H9 (cell line): Measurements from ENCODE around the gene IFT122. TPM values are rescaled to one million over a fixed set of nuclear protein-coding genes. Genes with fewer than 3 reads are reported as not detected.

Experiments used
- DNase-seq: peaks from one replicate; pipeline ENCODE4 v3.0.0-alpha.2; 2017
- H2AFZ ChIP-seq: one replicate; pipeline ENCODE4 v1.6.1; 2013; ENCODE audit warnings: mild to moderate bottlenecking, low read length, control low read depth, moderate library complexity
- H2AK5ac ChIP-seq: 2 replicates; pipeline ENCODE4 v1.6.1; 2013; ENCODE audit warnings: low read length, control low read depth, mixed read lengths; ENCODE audit not compliant: insufficient read length
- H2BK120ac ChIP-seq: one replicate; pipeline ENCODE4 v1.6.1; 2013; ENCODE audit warnings: low read depth, mild to moderate bottlenecking, low read length, control low read depth, inconsistent platforms; ENCODE audit not compliant: poor library complexity, severe bottlenecking
- H2BK12ac ChIP-seq: 2 replicates; pipeline ENCODE4 v1.6.1; 2013; ENCODE audit warnings: low read length, control low read depth, mixed read lengths, low read depth; ENCODE audit not compliant: insufficient read length
- H2BK15ac ChIP-seq: 2 replicates; pipeline ENCODE4 v1.6.1; 2013; ENCODE audit warnings: low read depth, low read length, control low read depth
- H2BK20ac ChIP-seq: one replicate; pipeline ENCODE4 v1.6.1; 2013; ENCODE audit warnings: low read depth, mild to moderate bottlenecking, low read length, control low read depth, inconsistent platforms; ENCODE audit not compliant: poor library complexity, severe bottlenecking
- H2BK5ac ChIP-seq: 2 replicates; pipeline ENCODE4 v1.6.1; 2013; ENCODE audit warnings: low read length, control low read depth, mixed read lengths; ENCODE audit not compliant: insufficient read length
- H3K14ac ChIP-seq: 2 replicates; pipeline ENCODE4 v1.6.1; 2013; ENCODE audit warnings: low read length, control low read depth; ENCODE audit not compliant: insufficient read depth
- H3K18ac ChIP-seq: 2 replicates; pipeline ENCODE4 v1.6.1; 2013; ENCODE audit warnings: low read depth, mild to moderate bottlenecking, mixed read lengths, low read length, control low read depth; ENCODE audit not compliant: insufficient read length
- H3K23ac ChIP-seq: 2 replicates; pipeline ENCODE4 v1.6.1; 2013; ENCODE audit warnings: low read length, control low read depth, mixed read lengths, low read depth; ENCODE audit not compliant: insufficient read length
- H3K23me2 ChIP-seq: 2 replicates; pipeline ENCODE4 v1.6.1; 2013; ENCODE audit warnings: low read depth, mild to moderate bottlenecking, mixed read lengths, low read length, control low read depth; ENCODE audit not compliant: insufficient read length, poor library complexity, severe bottlenecking
- H3K27ac ChIP-seq: 2 replicates; pipeline ENCODE4 v1.5.1; 2013; ENCODE audit warnings: low read length, control low read depth, mixed read lengths, low read depth; ENCODE audit not compliant: insufficient read length
- H3K27me3 ChIP-seq: 2 replicates; pipeline ENCODE4 v1.6.1; 2013; ENCODE audit warnings: low read length, control low read depth, inconsistent platforms; ENCODE audit not compliant: insufficient read depth
- H3K4ac ChIP-seq: 2 replicates; pipeline ENCODE4 v1.6.1; 2013; ENCODE audit warnings: low read depth, mild to moderate bottlenecking, control low read depth, inconsistent platforms, low read length, moderate library complexity
- H3K4me1 ChIP-seq: 2 replicates; pipeline ENCODE4 v1.6.1; 2013; ENCODE audit warnings: low read length, control low read depth, inconsistent platforms; ENCODE audit not compliant: insufficient read depth
- H3K4me2 ChIP-seq: 2 replicates; pipeline ENCODE4 v1.6.1; 2013; ENCODE audit warnings: low read length, control low read depth, mixed read lengths; ENCODE audit not compliant: insufficient read length, insufficient read depth
- H3K56ac ChIP-seq: 2 replicates; pipeline ENCODE4 v1.6.1; 2013; ENCODE audit warnings: low read depth, mild to moderate bottlenecking, mixed read lengths, low read length, control low read depth; ENCODE audit not compliant: insufficient read length
- H3K79me1 ChIP-seq: 2 replicates; pipeline ENCODE4 v1.6.1; 2013; ENCODE audit warnings: low read depth, mild to moderate bottlenecking, moderate library complexity, low read length, control low read depth, inconsistent platforms; ENCODE audit not compliant: insufficient read depth, poor library complexity, severe bottlenecking
- H3K79me2 ChIP-seq: 2 replicates; pipeline ENCODE4 v1.6.1; 2013; ENCODE audit warnings: low read length, control low read depth, inconsistent platforms; ENCODE audit not compliant: insufficient read depth
- H3K9ac ChIP-seq: 2 replicates; pipeline ENCODE4 v1.6.1; 2013; ENCODE audit warnings: low read length, control low read depth, mixed read lengths; ENCODE audit not compliant: insufficient read length; ENCODE audit errors: extremely low read depth
- H3K9me3 ChIP-seq: one replicate; pipeline ENCODE4 v1.6.1; 2013; ENCODE audit warnings: low read depth, low read length, inconsistent platforms; ENCODE audit not compliant: control insufficient read depth
- H3T11ph ChIP-seq: one replicate; pipeline ENCODE4 v1.6.1; 2013; ENCODE audit warnings: mild to moderate bottlenecking, low read length, control low read depth, inconsistent platforms
- H4K20me1 ChIP-seq: one replicate; pipeline ENCODE4 v1.6.1; 2013; ENCODE audit not compliant: control insufficient read depth, insufficient read length, insufficient read depth
- H4K5ac ChIP-seq: 2 replicates; pipeline ENCODE4 v1.6.1; 2013; ENCODE audit warnings: low read depth, mild to moderate bottlenecking, mixed read lengths, low read length, control low read depth; ENCODE audit not compliant: insufficient read length
- H4K8ac ChIP-seq: replicated peaks from 2 replicates; pipeline ENCODE4 v1.6.1; 2013; ENCODE audit warnings: low read length, control low read depth, mixed read lengths, low read depth; ENCODE audit not compliant: insufficient read length
- H4K91ac ChIP-seq: 2 replicates; pipeline ENCODE4 v1.6.1; 2013; ENCODE audit warnings: low read depth, mild to moderate bottlenecking, moderate library complexity, mixed read lengths, low read length, control low read depth; ENCODE audit not compliant: insufficient read length
- H3K27ac Mint-ChIP-seq, 3 experiments: 2 replicates in 2 of 3; 3 replicates in 1 of 3; pipeline ENCODE4 v1.8.0; 2020 to 2021; ENCODE audit warnings: mixed read lengths in 3 of 3, mild to moderate bottlenecking in 1 of 3, moderate library complexity in 1 of 3
- H3K27me3 Mint-ChIP-seq: 2 replicates; pipeline ENCODE4 v1.8.0; 2021; ENCODE audit warnings: low read depth, mild to moderate bottlenecking, moderate library complexity, mixed read lengths
- H3K36me3 Mint-ChIP-seq, 3 experiments: 2 replicates in 2 of 3; 3 replicates in 1 of 3; pipeline ENCODE4 v1.8.0; 2020 to 2021; ENCODE audit warnings: low read depth in 3 of 3, mixed read lengths in 3 of 3; ENCODE audit not compliant: insufficient read depth in 1 of 3
- H3K4me1 Mint-ChIP-seq, 2 experiments: 2 replicates each; pipeline ENCODE4 v1.8.0; 2020; ENCODE audit warnings: mixed read lengths in 2 of 2
- H3K4me3 Mint-ChIP-seq, 2 experiments: 2 replicates in 1 of 2; 3 replicates in 1 of 2; pipeline ENCODE4 v1.8.0; 2020 to 2021; ENCODE audit warnings: mild to moderate bottlenecking in 2 of 2, mixed read lengths in 2 of 2, moderate library complexity in 1 of 2
- H3K9me3 Mint-ChIP-seq, 2 experiments: 2 replicates in 1 of 2; 3 replicates in 1 of 2; pipeline ENCODE4 v1.8.0; 2020; ENCODE audit warnings: mild to moderate bottlenecking in 2 of 2, mixed read lengths in 2 of 2, moderate library complexity in 1 of 2
- WGBS: extraction: QIAGEN DNeasy Blood & Tissue Kit; methylation state at CpG from one replicate; pipeline ENCODE4 v1.1.7; 2013; ENCODE audit warnings: missing lambda C conversion rate, low lambda C conversion rate, mixed read lengths; ENCODE audit not compliant: insufficient read length; ENCODE audit errors: extremely low coverage; 5-methylcytosine and 5-hydroxymethylcytosine counted together
- total RNA-seq: library from RNA; stranded (reverse); gene quantifications from 2 replicates; pipeline ENCODE4 v1.2.1, GENCODE V29; 2021
- TF ChIP-seq, protein P1 (sequence below): fragments of 200-600 bp; sonication (generic); conservative IDR thresholded peaks from 3 replicates; pipeline ENCODE4 v1.8.0; 2021; ENCODE audit warnings: antibody characterized with exemption, mild to moderate bottlenecking

IFT122 gene
- total RNA-seq, 1 experiment from 2014 or later: 19.3 TPM

DNA sequence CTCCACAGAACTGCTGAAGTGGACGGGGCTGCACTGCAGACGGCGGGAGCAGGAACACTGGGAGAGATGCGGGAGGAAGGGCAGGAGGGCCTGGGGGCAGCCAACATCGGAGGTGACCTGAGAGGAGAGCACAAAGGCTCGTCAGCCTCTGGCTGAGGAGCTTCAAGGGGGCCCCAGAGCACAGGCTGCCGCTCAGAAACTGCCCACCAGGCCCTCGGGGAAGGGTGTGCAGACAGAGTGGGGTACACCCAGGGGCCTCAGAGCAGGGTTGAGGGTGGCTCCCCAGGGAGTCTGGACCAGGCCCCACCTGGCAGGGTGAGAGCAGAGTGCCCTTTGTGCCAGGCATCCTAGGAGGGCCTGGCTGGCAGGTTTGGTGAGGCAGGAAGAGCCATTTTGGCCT, 73.7 kb downstream of the IFT122 start:
- H3K27me3 ChIP-seq: no peaks in the 10 kb centered on the region
- no peak overlapping the region for H4K8ac ChIP-seq
- peaks cover 4 to 7% of the 10 kb centered on the region in 2 experiments; a peak in 3 of 4 replicates for H3K4me1 Mint-ChIP-seq
- no peak overlapping the region for H3K9ac ChIP-seq
- DNase-seq: no peak
- H3K4me1 ChIP-seq: peaks cover 2% of the 10 kb centered on the region; the same call in 1 of the 2 replicates
- H2BK15ac ChIP-seq: no peak overlapping the region
- H3T11ph ChIP-seq: no peak overlapping the region
- H3K23ac ChIP-seq: no peak overlapping the region
- H2BK20ac ChIP-seq: no peak overlapping the region
- H4K91ac ChIP-seq: no peak overlapping the region
- no peak overlapping the region for H3K14ac ChIP-seq
- H4K20me1 ChIP-seq: no peaks in the 10 kb centered on the region
- no peaks in the 10 kb centered on the region for H3K23me2 ChIP-seq
- no peak overlapping the region for H3K4me3 Mint-ChIP-seq
- H2AFZ ChIP-seq: no peak overlapping the region
- H3K79me1 ChIP-seq: no peaks in the 10 kb centered on the region
- no peak overlapping the region for H3K18ac ChIP-seq
- H3K4me2 ChIP-seq: no peak overlapping the region
- no peaks in the 10 kb centered on the region for H3K9me3 Mint-ChIP-seq
- H2BK12ac ChIP-seq: no peak overlapping the region
- peaks cover 8 to 25% (median 19%) of the 10 kb centered on the region in 3 experiments; a peak in 6 of 7 replicates for H3K36me3 Mint-ChIP-seq
- no peak overlapping the region for H3K4ac ChIP-seq
- no CpG with 5 or more reads among the region's 8 CpGs for WGBS
- H3K79me2 ChIP-seq: no peaks in the 10 kb centered on the region
- no peak overlapping the region for H3K27ac ChIP-seq
- no peak overlapping the region for H3K56ac ChIP-seq
- no peak overlapping the region for H2BK120ac ChIP-seq
- no peak overlapping the region for H2BK5ac ChIP-seq
- H3K27ac Mint-ChIP-seq: peak overlapping the region in 1 of 3 experiments; percentile 44; a peak in 2 of 7 replicates
- no peak overlapping the region for H2AK5ac ChIP-seq
- TF ChIP-seq, protein P1, sequence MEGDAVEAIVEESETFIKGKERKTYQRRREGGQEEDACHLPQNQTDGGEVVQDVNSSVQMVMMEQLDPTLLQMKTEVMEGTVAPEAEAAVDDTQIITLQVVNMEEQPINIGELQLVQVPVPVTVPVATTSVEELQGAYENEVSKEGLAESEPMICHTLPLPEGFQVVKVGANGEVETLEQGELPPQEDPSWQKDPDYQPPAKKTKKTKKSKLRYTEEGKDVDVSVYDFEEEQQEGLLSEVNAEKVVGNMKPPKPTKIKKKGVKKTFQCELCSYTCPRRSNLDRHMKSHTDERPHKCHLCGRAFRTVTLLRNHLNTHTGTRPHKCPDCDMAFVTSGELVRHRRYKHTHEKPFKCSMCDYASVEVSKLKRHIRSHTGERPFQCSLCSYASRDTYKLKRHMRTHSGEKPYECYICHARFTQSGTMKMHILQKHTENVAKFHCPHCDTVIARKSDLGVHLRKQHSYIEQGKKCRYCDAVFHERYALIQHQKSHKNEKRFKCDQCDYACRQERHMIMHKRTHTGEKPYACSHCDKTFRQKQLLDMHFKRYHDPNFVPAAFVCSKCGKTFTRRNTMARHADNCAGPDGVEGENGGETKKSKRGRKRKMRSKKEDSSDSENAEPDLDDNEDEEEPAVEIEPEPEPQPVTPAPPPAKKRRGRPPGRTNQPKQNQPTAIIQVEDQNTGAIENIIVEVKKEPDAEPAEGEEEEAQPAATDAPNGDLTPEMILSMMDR: no peak
- H3K27me3 Mint-ChIP-seq: peaks cover 2% of the 10 kb centered on the region; the same call in 1 of the 2 replicates
- H3K9me3 ChIP-seq: no peaks in the 10 kb centered on the region
- no peak overlapping the region for H4K5ac ChIP-seq
